Measurements from ENCODE around the gene CREB3.

Gene CREB3

GRCh38 chr9:35710818-35711500, 21.5 kb upstream of the CREB3 start:
- TF ChIP-seq POLR2A (IDR thresholded peaks at IDR 0.05; ENCODE audit: low read length) (no peak), GATA1 (IDR thresholded peaks at IDR 0.05; ENCODE audit: low read depth, low read length) (no peak)
- no peak for DNase-seq

DNA sequence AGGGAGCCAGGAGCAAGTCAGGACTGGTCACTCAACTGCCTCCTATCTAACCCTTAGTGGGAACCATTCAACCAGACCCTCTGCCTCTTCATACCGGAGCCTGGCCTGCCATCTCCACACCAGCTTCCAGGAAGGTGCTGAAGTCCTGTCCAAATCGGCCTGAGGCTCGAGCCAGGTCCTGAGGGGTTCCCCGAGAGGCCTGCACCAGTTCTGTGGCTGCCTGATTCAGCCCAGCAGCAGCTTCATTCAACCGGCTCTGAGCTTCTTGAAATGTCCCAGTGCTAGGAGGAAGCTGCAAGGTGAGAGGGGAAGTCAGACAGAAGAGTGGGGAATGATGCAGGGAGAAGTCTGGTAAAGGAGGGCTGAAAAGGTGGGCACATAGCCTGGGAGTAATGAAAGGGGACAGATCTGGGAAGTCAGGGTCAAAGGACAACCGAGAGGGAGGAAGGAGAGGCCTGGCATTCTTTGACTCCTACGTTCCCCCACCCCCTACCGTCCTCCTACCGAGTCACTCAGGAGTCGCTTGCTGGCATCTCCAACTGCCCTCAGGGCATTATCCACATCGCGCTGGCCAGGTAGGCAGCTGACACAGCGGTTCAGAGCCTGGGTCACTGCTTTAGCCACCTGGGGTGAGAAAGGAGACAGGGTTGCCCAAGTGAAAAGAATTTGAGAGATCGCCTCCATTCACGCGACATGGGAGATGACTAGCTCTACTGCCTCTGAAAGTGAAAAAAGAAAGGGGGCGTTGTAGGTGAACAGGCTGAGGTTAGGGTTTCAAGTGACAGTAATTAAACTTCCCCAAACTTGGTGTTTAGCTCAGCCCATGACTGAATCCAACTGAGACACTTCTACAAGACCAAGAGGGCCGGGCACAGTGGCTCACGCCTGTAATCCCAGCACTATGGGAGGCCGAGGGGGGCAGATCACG, 20.7 kb upstream of the CREB3 start:
- TF ChIP-seq POLR2A (IDR thresholded peaks at IDR 0.05; ENCODE audit: low read length) (no peak), GATA1 (IDR thresholded peaks at IDR 0.05; ENCODE audit: low read depth, low read length) (no peak)
- no peak for DNase-seq

GRCh38 chr9:35712762-35713400, 19.6 kb upstream of the CREB3 start:
- DNase-seq = no peak
- no peak for TF ChIP-seq GATA1 (IDR thresholded peaks at IDR 0.05; ENCODE audit: low read depth, low read length)
- TF ChIP-seq POLR2A (IDR thresholded peaks at IDR 0.05; ENCODE audit: low read length) = no peak

GRCh38 chr9:35713578-35713977, 18.9 kb upstream of the CREB3 start:
- no peak for DNase-seq
- TF ChIP-seq POLR2A (IDR thresholded peaks at IDR 0.05; ENCODE audit: low read length) = no peak
- TF ChIP-seq GATA1 (IDR thresholded peaks at IDR 0.05; ENCODE audit: low read depth, low read length) = no peak

- no peak for TF ChIP-seq GATA1 (IDR thresholded peaks at IDR 0.05; ENCODE audit: low read depth, low read length)
- no peak for TF ChIP-seq POLR2A (IDR thresholded peaks at IDR 0.05; ENCODE audit: low read length)
- DNase-seq = no peak
Observed at GRCh38 chr9:35714123-35714522, 18.3 kb upstream of the CREB3 start.

- no peak for DNase-seq
- no peak for TF ChIP-seq GATA1 (IDR thresholded peaks at IDR 0.05; ENCODE audit: low read depth, low read length)
- TF ChIP-seq POLR2A (IDR thresholded peaks at IDR 0.05; ENCODE audit: low read length) = no peak
Observed at GRCh38 chr9:35714579-35715252, 17.8 kb upstream of the CREB3 start.

GRCh38 chr9:35716230-35716629, 16.2 kb upstream of the CREB3 start:
- no peak for DNase-seq
- TF ChIP-seq POLR2A (IDR thresholded peaks at IDR 0.05; ENCODE audit: low read length) (no peak), GATA1 (IDR thresholded peaks at IDR 0.05; ENCODE audit: low read depth, low read length) (no peak)

DNA sequence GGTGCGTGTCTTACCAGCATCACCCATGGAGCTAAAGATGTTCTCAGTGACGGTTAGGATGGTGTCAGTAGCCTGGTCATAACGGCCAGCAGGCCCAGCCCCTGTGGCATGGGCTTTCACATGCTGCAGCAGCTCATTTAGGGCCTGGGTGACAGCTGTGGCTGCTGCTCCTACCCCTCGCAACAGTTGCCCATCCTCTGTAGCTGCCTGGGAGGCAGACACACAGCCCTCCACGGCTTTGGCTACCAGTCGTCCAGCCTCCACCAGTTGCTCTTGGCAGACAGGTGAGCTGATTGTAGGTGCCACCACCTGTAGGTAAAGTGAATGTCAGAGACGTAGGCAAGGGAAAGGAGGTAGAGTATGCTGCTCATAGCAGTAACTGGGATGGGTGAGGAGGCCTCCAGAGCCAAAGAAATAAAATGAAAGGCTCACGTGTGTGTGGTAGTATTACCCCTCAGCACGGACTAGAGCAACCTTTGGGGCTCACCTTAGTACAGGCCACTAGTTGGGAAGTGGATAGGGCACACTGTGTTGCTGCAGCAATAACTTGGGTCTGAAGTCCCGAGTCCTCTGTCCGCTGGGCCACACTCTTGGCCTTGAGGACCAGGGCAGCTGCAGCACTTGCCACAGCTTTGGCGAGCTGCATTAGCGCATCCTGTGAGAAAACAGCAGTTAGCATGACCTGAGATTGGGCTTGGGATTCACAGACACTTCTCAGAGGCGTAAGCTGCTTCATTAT, 15.2 kb upstream of the CREB3 start:
- no peak for DNase-seq
- no peak for TF ChIP-seq GATA1 (IDR thresholded peaks at IDR 0.05; ENCODE audit: low read depth, low read length)
- no peak for TF ChIP-seq POLR2A (IDR thresholded peaks at IDR 0.05; ENCODE audit: low read length)

DNA sequence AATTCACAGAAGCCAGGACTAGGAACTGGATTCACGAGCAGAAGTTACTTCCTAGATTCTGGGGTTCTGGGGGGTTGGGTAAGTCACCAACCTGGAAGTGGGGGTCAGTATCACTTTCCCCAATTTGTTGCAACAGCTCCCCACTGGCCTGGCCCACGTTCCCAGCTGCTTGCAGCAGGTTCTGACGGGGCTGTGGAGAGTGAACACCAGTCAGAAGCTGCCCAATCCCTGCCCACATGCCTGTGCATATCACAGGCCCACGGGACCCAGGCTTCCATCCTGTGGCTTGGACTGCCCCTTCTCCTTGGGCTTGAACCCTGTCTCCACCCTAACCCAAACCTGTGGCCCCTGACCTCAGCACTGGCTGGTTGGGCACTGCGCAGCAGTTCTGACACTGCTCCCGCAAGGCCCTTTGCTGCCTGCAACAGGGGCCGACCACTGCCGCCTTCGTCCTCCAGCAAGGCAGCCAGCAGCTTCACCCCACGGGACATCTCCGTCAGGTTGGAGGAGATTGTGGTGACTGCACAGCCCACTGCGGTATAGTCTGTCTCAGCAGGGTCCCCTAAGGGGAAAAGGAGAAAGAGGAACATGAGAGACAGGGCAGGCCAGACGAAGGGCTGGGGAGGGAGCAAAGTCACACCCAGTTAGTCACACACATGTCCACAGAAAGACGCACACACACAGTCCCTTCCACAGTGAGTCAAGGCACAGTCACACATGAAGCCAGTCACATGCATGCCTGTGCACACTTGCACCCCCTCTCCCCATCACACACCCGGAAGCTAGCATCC, 13.6 kb upstream of the CREB3 start:
- TF ChIP-seq GATA1 (IDR thresholded peaks at IDR 0.05; ENCODE audit: low read depth, low read length) = no peak
- no peak for TF ChIP-seq POLR2A (IDR thresholded peaks at IDR 0.05; ENCODE audit: low read length)
- DNase-seq = no peak

DNA sequence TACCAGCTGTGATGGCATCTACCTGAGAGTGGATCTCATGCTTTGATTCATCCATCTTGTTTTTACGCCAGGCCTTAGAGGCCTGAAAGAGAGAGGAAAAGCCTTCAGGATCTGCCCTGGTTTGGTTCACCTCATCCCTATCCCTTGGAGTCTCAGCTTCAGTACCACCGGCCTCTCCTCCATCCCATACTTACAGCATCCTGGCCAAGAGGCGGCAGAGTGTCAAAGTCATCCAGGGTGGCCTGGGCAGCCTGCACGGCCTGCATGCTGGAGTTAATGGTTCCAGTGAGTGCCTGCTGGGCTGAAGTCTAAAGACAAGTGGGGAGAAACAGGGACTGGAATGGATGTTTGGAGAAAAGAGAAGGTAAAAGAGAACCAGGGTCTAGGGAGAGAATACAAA, 12.9 kb upstream of the CREB3 start:
- no peak for DNase-seq
- no peak for TF ChIP-seq POLR2A (IDR thresholded peaks at IDR 0.05; ENCODE audit: low read length)
- no peak for TF ChIP-seq GATA1 (IDR thresholded peaks at IDR 0.05; ENCODE audit: low read depth, low read length)

GRCh38 chr9:35723426-35723825, 9.0 kb upstream of the CREB3 start:
- no peak for DNase-seq
- no peak for TF ChIP-seq GATA1 (IDR thresholded peaks at IDR 0.05; ENCODE audit: low read depth, low read length)
- no peak for TF ChIP-seq POLR2A (IDR thresholded peaks at IDR 0.05; ENCODE audit: low read length)

- TF ChIP-seq GATA1 (IDR thresholded peaks at IDR 0.05; ENCODE audit: low read depth, low read length) (no peak), POLR2A (IDR thresholded peaks at IDR 0.05; ENCODE audit: low read length) (no peak)
- DNase-seq = no peak
Observed at GRCh38 chr9:35723908-35724307, 8.6 kb upstream of the CREB3 start.
